OCI-LY3 (cell line): Measurements from ENCODE around the gene SLC27A2.

ENCODE experiments used
- H2AFZ ChIP-seq: fragments of 200-600, 300-600 bp; shearing (Covaris generic); 2 replicates; pipeline ENCODE4 v1.6.0; 2014; ENCODE audit warnings: antibody characterized with exemption, low read depth, low read length
- H3K27ac ChIP-seq: fragments of 200-600, 300-600 bp; sonication (generic); 2 replicates; pipeline ENCODE4 v1.5.1; 2014; ENCODE audit warnings: mild to moderate bottlenecking, low read length, moderate library complexity, mixed read lengths
- H3K27me3 ChIP-seq: fragments of 200-600, 300-600 bp; sonication (generic); 2 replicates; pipeline ENCODE4 v1.6.1; 2014; ENCODE audit warnings: low read depth, low read length, mixed read lengths
- H3K36me3 ChIP-seq: fragments of 200-600, 300-600 bp; sonication (generic); replicated peaks from 2 replicates; pipeline ENCODE3; 2014; ENCODE audit warnings: low read depth, low read length, mixed read lengths
- H3K4me1 ChIP-seq: fragments of 300-600, 200-600 bp; sonication (generic); 2 replicates; pipeline ENCODE4 v1.6.1; 2014; ENCODE audit warnings: low read length, mixed read lengths
- H3K4me2 ChIP-seq: fragments of 200-600, 300-600 bp; sonication (generic); 2 replicates; pipeline ENCODE4 v1.6.1; 2014; ENCODE audit warnings: low read length, mixed read lengths
- H3K4me3 ChIP-seq: fragments of 300-600, 200-600 bp; sonication (generic); 2 replicates; pipeline ENCODE4 v1.5.1; 2014; ENCODE audit warnings: antibody characterized with exemption, mild to moderate bottlenecking, low read length, moderate library complexity
- H3K79me2 ChIP-seq: fragments of 300-600, 200-600 bp; shearing (Covaris generic); 2 replicates; pipeline ENCODE4 v1.6.1; 2014; ENCODE audit warnings: mild to moderate bottlenecking, low read length, mixed read lengths
- H3K9ac ChIP-seq: fragments of 300-600, 200-600 bp; shearing (Covaris generic); 2 replicates; pipeline ENCODE4 v1.6.0; 2014; ENCODE audit warnings: mild to moderate bottlenecking, low read length, moderate library complexity
- H3K9me3 ChIP-seq: fragments of 200-600, 300-600 bp; shearing (Covaris generic); 2 replicates; pipeline ENCODE4 v1.6.1; 2014; ENCODE audit warnings: low read length, mixed read lengths; ENCODE audit not compliant: insufficient read depth
- H4K20me1 ChIP-seq: fragments of 200-600, 300-600 bp; sonication (generic); 2 replicates; pipeline ENCODE4 v1.6.1; 2016; ENCODE audit warnings: low read length, mixed read lengths; ENCODE audit not compliant: insufficient read depth
- EZH2phosphoT487 ChIP-seq: fragments of 200-600 bp; shearing (Covaris generic); IDR thresholded peaks from 2 replicates; pipeline ENCODE4 v1.6.1; 2018; ENCODE audit warnings: antibody characterized with exemption, mixed run types, low read depth
- TF ChIP-seq, protein P1 (sequence below): fragments of 200-600, 300-600 bp; sonication (generic); IDR thresholded peaks from 2 replicates; pipeline ENCODE4 v1.5.1; 2014; ENCODE audit warnings: antibody characterized with exemption, low read length, low read depth

Gene SLC27A2

DNA sequence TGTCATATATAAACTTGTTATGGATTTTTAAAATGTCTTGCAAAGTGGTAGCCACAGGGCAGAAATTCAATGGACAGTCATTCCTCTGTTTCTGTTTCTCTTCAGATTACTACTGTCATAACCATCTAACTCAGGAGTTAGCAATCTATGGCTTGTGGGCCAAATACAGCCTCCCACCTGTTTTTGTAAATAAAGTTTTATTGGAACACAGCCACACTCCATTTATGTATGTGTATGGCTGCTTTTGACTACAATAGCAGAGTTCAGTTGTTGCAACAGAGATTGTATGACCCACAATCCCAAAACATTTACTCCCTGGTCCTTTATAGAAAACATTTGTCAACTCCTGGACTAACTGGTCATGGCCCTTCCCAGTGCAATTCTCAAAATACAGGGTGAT, 20.0 kb downstream of the SLC27A2 start:
- no peaks in the 10 kb centered on the region for H3K79me2 ChIP-seq
- H3K4me3 ChIP-seq: no peak overlapping the region
- no peaks in the 10 kb centered on the region for H3K27me3 ChIP-seq
- no peak overlapping the region for H3K4me2 ChIP-seq
- H3K27ac ChIP-seq: no peak overlapping the region
- H3K9me3 ChIP-seq: no peaks in the 10 kb centered on the region
- H2AFZ ChIP-seq: no peak overlapping the region
- no peaks in the 10 kb centered on the region for H3K36me3 ChIP-seq
- no peaks in the 10 kb centered on the region for H4K20me1 ChIP-seq
- TF ChIP-seq, protein P1, sequence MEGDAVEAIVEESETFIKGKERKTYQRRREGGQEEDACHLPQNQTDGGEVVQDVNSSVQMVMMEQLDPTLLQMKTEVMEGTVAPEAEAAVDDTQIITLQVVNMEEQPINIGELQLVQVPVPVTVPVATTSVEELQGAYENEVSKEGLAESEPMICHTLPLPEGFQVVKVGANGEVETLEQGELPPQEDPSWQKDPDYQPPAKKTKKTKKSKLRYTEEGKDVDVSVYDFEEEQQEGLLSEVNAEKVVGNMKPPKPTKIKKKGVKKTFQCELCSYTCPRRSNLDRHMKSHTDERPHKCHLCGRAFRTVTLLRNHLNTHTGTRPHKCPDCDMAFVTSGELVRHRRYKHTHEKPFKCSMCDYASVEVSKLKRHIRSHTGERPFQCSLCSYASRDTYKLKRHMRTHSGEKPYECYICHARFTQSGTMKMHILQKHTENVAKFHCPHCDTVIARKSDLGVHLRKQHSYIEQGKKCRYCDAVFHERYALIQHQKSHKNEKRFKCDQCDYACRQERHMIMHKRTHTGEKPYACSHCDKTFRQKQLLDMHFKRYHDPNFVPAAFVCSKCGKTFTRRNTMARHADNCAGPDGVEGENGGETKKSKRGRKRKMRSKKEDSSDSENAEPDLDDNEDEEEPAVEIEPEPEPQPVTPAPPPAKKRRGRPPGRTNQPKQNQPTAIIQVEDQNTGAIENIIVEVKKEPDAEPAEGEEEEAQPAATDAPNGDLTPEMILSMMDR: no peak
- TF ChIP-seq EZH2phosphoT487: no peak
- H3K9ac ChIP-seq: no peak overlapping the region
- no peaks in the 10 kb centered on the region for H3K4me1 ChIP-seq

DNA sequence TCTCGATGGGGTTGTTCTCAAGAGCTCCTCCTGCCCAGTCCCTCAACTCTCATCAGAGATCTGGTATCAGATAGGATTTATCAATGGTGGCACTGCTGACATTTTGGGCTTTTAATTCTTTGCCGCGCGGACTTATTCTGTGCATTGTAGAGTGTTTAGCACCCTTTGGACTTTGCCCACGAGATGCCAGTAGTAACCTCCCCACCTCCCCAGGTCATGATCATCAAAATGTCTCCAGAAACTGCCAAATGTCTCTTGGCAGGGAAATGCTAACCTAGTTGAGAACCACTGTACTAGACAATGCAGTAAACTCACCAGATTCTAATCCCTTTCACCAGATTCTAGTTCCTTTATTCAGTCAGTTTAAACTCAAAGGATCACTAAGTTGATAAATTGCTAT, 24.0 kb downstream of the SLC27A2 start:
- Histone ChIP-seq H3K4me2 (no peak overlapping the region), H3K79me2 (no peaks in the 10 kb centered on the region), H2AFZ (no peak overlapping the region), H3K4me1 (no peaks in the 10 kb centered on the region), H3K9me3 (no peaks in the 10 kb centered on the region), H3K4me3 (no peak overlapping the region), H3K27me3 (no peaks in the 10 kb centered on the region; the same call in 1 of the 2 replicates), H3K9ac (no peak overlapping the region), H3K36me3 (no peaks in the 10 kb centered on the region), H4K20me1 (no peaks in the 10 kb centered on the region), H3K27ac (no peak overlapping the region)
- TF ChIP-seq, protein P1: no peak
- TF ChIP-seq EZH2phosphoT487: no peak

DNA sequence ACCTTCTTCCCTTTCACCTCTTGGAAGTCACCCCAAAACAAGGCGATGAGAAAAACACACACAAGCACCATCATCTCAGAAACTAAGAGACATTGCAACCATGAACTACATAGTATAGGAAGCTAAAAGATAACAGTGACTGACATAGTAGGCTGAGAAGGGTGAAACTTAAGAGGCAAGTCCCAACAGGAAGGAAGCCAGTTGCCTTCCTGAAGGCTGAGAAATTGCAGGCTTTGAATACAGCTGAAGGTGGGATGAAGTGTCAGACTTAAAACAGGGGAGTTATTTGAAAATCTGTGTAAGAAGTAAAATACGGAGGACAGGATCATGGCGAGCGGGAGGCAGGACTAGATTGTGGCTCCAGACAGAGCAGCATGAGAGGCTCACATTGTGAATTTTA, 27.8 kb downstream of the SLC27A2 start:
- H3K27me3 ChIP-seq: no peaks in the 10 kb centered on the region; the same call in 1 of the 2 replicates
- no peak overlapping the region for H3K4me3 ChIP-seq
- H3K4me2 ChIP-seq: no peak overlapping the region
- TF ChIP-seq, protein P1: no peak
- TF ChIP-seq EZH2phosphoT487: no peak
- no peaks in the 10 kb centered on the region for H3K4me1 ChIP-seq
- H2AFZ ChIP-seq: no peak overlapping the region
- H3K27ac ChIP-seq: no peak overlapping the region
- H3K79me2 ChIP-seq: no peaks in the 10 kb centered on the region
- H3K9ac ChIP-seq: no peak overlapping the region
- H3K9me3 ChIP-seq: no peaks in the 10 kb centered on the region
- no peaks in the 10 kb centered on the region for H3K36me3 ChIP-seq
- H4K20me1 ChIP-seq: no peaks in the 10 kb centered on the region

DNA sequence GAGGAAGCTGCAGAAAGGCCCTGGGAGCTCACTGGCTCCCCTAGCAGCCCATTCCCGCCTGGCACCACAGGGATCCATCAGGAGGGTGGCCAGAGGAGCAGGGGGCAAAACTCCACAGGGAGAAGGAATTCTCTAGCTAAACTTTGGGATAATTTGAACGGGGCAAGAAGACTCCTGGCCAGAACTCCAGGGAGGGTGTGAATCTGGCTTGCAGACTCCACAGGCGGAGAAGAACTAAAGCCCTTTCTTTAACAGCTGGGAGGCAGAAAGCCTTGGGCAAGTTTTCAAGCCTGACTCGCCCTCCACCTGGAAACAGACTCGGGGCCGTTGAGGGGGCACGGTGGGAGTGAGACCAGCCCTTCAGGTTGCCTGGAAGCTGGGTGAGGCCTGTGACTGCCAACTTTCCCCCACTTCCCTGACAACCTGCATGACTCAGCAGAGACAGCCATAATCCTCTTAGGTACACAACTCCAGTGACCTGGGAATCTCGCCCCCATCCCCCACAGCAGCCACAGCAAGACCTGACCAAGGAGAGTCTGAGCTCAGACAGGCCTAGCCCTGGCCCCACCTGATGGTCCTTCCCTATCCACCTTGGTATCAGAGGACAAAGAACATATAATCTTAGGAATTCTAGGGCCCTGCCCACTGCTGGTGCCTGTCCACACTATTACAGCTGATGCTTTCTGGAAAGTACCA, 28.6 kb downstream of the SLC27A2 start:
- Histone ChIP-seq H3K27ac (no peak overlapping the region), H3K27me3 (no peaks in the 10 kb centered on the region; the same call in 1 of the 2 replicates), H3K4me2 (no peak overlapping the region), H3K36me3 (no peaks in the 10 kb centered on the region), H3K9ac (no peak overlapping the region), H2AFZ (no peak overlapping the region), H4K20me1 (no peaks in the 10 kb centered on the region), H3K9me3 (no peaks in the 10 kb centered on the region), H3K4me1 (no peaks in the 10 kb centered on the region), H3K79me2 (no peaks in the 10 kb centered on the region), H3K4me3 (no peak overlapping the region)
- TF ChIP-seq, protein P1: no peak
- no peak for TF ChIP-seq EZH2phosphoT487
